ENCODE results near the gene ECE2.

- TF ChIP-seq EZH2 (IDR thresholded peaks at IDR 0.05; ENCODE audit: low read length, unreplicated experiment): no peak
- TF ChIP-seq, protein P1, sequence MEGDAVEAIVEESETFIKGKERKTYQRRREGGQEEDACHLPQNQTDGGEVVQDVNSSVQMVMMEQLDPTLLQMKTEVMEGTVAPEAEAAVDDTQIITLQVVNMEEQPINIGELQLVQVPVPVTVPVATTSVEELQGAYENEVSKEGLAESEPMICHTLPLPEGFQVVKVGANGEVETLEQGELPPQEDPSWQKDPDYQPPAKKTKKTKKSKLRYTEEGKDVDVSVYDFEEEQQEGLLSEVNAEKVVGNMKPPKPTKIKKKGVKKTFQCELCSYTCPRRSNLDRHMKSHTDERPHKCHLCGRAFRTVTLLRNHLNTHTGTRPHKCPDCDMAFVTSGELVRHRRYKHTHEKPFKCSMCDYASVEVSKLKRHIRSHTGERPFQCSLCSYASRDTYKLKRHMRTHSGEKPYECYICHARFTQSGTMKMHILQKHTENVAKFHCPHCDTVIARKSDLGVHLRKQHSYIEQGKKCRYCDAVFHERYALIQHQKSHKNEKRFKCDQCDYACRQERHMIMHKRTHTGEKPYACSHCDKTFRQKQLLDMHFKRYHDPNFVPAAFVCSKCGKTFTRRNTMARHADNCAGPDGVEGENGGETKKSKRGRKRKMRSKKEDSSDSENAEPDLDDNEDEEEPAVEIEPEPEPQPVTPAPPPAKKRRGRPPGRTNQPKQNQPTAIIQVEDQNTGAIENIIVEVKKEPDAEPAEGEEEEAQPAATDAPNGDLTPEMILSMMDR (conservative IDR thresholded peaks at IDR 0.05; ENCODE audit: low read depth, low read length): no peak
Measured at GRCh38 chr3:184236636-184237035, 39.2 kb upstream of the ECE2 start.
